Measurements from ENCODE around the gene PTPRM.

PTPRM gene

GRCh38 chr18:8081267-8081666, 514.2 kb downstream of the PTPRM start:
- no peaks in the 10 kb centered on the region for H3K36me3 ChIP-seq (ENCODE audit: control insufficient read depth in 2 of 2, insufficient read depth in 1 of 2, low read length in 2 of 2)
- H3K9me3 ChIP-seq (ENCODE audit: control insufficient read depth, insufficient read depth, low read depth, low read length): no peaks in the 10 kb centered on the region
- no peak overlapping the region for H3K27ac ChIP-seq (ENCODE audit: extremely low read depth, low read depth, low read length)
- H3K4me3 ChIP-seq (ENCODE audit: low read depth, low read length): no peak overlapping the region
- TF ChIP-seq ZNF529 (tag by site-specific recombination; IDR thresholded peaks at IDR 0.05; ENCODE audit: insufficient replicate concordance) (no peak), MZF1 (tag by site-specific recombination; IDR thresholded peaks at IDR 0.05; ENCODE audit: borderline replicate concordance) (no peak), ZNF670 (tag by site-specific recombination; IDR thresholded peaks at IDR 0.05; ENCODE audit: low read depth) (no peak), ZNF426 (tag by site-specific recombination; IDR thresholded peaks at IDR 0.05) (no peak), ZNF394 (tag by site-specific recombination; IDR thresholded peaks at IDR 0.05; ENCODE audit: borderline replicate concordance) (no peak)
- CTCF ChIA-PET: no interaction called here
- POLR2A ChIA-PET: no interaction called here
- no peaks in the 10 kb centered on the region; the same call in 1 of the 2 replicates for H3K4me1 ChIP-seq (ENCODE audit: control insufficient read depth, insufficient read depth, low read length)

- ChIA-PET POLR2A (no interaction called here), CTCF (interaction anchor here (0.6 kb wide), 1 partner anchor 168 kb away, joined by 3 read pairs; no protein-coding TSS in a partner anchor)
- Histone ChIP-seq H3K9me3 (ENCODE audit: control insufficient read depth, insufficient read depth, low read depth, low read length) (no peaks in the 10 kb centered on the region), H3K27ac (ENCODE audit: extremely low read depth, low read depth, low read length) (no peak overlapping the region), H3K4me3 (ENCODE audit: low read depth, low read length) (no peak overlapping the region), H3K36me3 (ENCODE audit: control insufficient read depth in 2 of 2, insufficient read depth in 1 of 2, low read length in 2 of 2) (no peaks in the 10 kb centered on the region), H3K4me1 (ENCODE audit: control insufficient read depth, insufficient read depth, low read length) (no peaks in the 10 kb centered on the region; the same call in 1 of the 2 replicates)
- TF ChIP-seq ZNF112 (tag by site-specific recombination; IDR thresholded peaks at IDR 0.05) (no peak), ATF2 (tag by site-specific recombination; IDR thresholded peaks at IDR 0.05; ENCODE audit: low read depth) (no peak), REST (tag by site-specific recombination; IDR thresholded peaks at IDR 0.05) (no peak), SETDB1 (IDR thresholded peaks at IDR 0.05; ENCODE audit: insufficient read length, low read length) (no peak), TCF7L2 (IDR thresholded peaks at IDR 0.05; ENCODE audit: borderline replicate concordance, low read depth, low read length) (no peak)
- TF ChIP-seq, protein P1, sequence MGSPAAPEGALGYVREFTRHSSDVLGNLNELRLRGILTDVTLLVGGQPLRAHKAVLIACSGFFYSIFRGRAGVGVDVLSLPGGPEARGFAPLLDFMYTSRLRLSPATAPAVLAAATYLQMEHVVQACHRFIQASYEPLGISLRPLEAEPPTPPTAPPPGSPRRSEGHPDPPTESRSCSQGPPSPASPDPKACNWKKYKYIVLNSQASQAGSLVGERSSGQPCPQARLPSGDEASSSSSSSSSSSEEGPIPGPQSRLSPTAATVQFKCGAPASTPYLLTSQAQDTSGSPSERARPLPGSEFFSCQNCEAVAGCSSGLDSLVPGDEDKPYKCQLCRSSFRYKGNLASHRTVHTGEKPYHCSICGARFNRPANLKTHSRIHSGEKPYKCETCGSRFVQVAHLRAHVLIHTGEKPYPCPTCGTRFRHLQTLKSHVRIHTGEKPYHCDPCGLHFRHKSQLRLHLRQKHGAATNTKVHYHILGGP (tag by site-specific recombination; IDR thresholded peaks at IDR 0.05): no peak
- TF ChIP-seq, protein P2, sequence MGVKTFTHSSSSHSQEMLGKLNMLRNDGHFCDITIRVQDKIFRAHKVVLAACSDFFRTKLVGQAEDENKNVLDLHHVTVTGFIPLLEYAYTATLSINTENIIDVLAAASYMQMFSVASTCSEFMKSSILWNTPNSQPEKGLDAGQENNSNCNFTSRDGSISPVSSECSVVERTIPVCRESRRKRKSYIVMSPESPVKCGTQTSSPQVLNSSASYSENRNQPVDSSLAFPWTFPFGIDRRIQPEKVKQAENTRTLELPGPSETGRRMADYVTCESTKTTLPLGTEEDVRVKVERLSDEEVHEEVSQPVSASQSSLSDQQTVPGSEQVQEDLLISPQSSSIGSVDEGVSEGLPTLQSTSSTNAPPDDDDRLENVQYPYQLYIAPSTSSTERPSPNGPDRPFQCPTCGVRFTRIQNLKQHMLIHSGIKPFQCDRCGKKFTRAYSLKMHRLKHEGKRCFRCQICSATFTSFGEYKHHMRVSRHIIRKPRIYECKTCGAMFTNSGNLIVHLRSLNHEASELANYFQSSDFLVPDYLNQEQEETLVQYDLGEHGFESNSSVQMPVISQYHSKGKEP (tag by site-specific recombination; IDR thresholded peaks at IDR 0.05): no peak
- TF ChIP-seq, protein P3, sequence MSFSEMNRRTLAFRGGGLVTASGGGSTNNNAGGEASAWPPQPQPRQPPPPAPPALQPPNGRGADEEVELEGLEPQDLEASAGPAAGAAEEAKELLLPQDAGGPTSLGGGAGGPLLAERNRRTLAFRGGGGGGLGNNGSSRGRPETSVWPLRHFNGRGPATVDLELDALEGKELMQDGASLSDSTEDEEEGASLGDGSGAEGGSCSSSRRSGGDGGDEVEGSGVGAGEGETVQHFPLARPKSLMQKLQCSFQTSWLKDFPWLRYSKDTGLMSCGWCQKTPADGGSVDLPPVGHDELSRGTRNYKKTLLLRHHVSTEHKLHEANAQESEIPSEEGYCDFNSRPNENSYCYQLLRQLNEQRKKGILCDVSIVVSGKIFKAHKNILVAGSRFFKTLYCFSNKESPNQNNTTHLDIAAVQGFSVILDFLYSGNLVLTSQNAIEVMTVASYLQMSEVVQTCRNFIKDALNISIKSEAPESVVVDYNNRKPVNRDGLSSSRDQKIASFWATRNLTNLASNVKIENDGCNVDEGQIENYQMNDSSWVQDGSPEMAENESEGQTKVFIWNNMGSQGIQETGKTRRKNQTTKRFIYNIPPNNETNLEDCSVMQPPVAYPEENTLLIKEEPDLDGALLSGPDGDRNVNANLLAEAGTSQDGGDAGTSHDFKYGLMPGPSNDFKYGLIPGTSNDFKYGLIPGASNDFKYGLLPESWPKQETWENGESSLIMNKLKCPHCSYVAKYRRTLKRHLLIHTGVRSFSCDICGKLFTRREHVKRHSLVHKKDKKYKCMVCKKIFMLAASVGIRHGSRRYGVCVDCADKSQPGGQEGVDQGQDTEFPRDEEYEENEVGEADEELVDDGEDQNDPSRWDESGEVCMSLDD (tag by site-specific recombination; IDR thresholded peaks at IDR 0.05): no peak
- TF ChIP-seq, protein P4, sequence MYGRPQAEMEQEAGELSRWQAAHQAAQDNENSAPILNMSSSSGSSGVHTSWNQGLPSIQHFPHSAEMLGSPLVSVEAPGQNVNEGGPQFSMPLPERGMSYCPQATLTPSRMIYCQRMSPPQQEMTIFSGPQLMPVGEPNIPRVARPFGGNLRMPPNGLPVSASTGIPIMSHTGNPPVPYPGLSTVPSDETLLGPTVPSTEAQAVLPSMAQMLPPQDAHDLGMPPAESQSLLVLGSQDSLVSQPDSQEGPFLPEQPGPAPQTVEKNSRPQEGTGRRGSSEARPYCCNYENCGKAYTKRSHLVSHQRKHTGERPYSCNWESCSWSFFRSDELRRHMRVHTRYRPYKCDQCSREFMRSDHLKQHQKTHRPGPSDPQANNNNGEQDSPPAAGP (tag by site-specific recombination; IDR thresholded peaks at IDR 0.05): no peak
Measured at GRCh38 chr18:8081872-8082553, 514.9 kb downstream of the PTPRM start.

Measured in HEK293 (cell line).